DMS53 (cell line): ENCODE results near the gene ABHD15.

Experiments
- DNase-seq: peaks from one replicate; lab custom pipeline; 2025; lab: John Stamatoyannopoulos, UW

ABHD15 gene

GRCh38 chr17:29566473-29567303, at the start of gene ABHD15:
Gene ABHD15, minus strand, starts transcription at chr17:29567037. Its CDS starts 71 bp downstream, at chr17:29566966.
- peak; percentile 89 for DNase-seq

GRCh38 chr17:29615492-29616299, 48.9 kb upstream of the ABHD15 start:
- peak; percentile 92 for DNase-seq

- DNase-seq, result peak; percentile 20
Observed at GRCh38 chr17:29615048-29615385, 48.2 kb upstream of the ABHD15 start.

- no peak for DNase-seq
Observed at GRCh38 chr17:29614349-29615047, 47.7 kb upstream of the ABHD15 start.

- DNase-seq, result no peak
Observed at GRCh38 chr17:29613856-29614255, 47.0 kb upstream of the ABHD15 start.

GRCh38 chr17:29613352-29613837, 46.6 kb upstream of the ABHD15 start:
- DNase-seq, result no peak

GRCh38 chr17:29612404-29613280, 45.8 kb upstream of the ABHD15 start:
- no peak for DNase-seq

- no peak for DNase-seq
Observed at GRCh38 chr17:29612094-29612403, 45.2 kb upstream of the ABHD15 start.

- no peak for DNase-seq
Observed at GRCh38 chr17:29611351-29612093, 44.7 kb upstream of the ABHD15 start.

- no peak for DNase-seq
Observed at GRCh38 chr17:29610395-29610794, 43.6 kb upstream of the ABHD15 start.

GRCh38 chr17:29608986-29609385, 42.1 kb upstream of the ABHD15 start:
- DNase-seq, result no peak

GRCh38 chr17:29607557-29608195, 40.8 kb upstream of the ABHD15 start:
- no peak for DNase-seq

- no peak for DNase-seq
Observed at GRCh38 chr17:29603109-29603674, 36.4 kb upstream of the ABHD15 start.

- DNase-seq, result no peak
Observed at GRCh38 chr17:29597361-29598172, 30.7 kb upstream of the ABHD15 start.

GRCh38 chr17:29596811-29597210, 30.0 kb upstream of the ABHD15 start:
- DNase-seq, result no peak

- no peak for DNase-seq
Observed at GRCh38 chr17:29595943-29596774, 29.3 kb upstream of the ABHD15 start.

- no peak for DNase-seq
Observed at GRCh38 chr17:29595107-29595942, 28.5 kb upstream of the ABHD15 start.
